Kidney epithelial cell (primary cell): Measurements from ENCODE around the gene PUDP. TPM values are rescaled to one million over a fixed set of nuclear protein-coding genes. Genes with fewer than 3 reads are reported as not detected.

ENCODE experiments used
- DNase-seq: peaks from one replicate; pipeline ENCODE4 v3.0.0-alpha.2; 2010; ENCODE audit warnings: low read depth
- H3K27me3 ChIP-seq: 2 replicates; pipeline ENCODE4 v1.6.0; 2011; ENCODE audit warnings: low read length; ENCODE audit not compliant: control insufficient read depth, insufficient read depth
- H3K36me3 ChIP-seq: 2 replicates; pipeline ENCODE4 v1.5.1; 2011; ENCODE audit warnings: low read length; ENCODE audit not compliant: control insufficient read depth, insufficient read depth
- H3K4me3 ChIP-seq: 2 replicates; pipeline ENCODE4 v1.5.1; 2011; ENCODE audit warnings: low read depth, mild to moderate bottlenecking, control low read depth, low read length
- CTCF ChIP-seq: IDR thresholded peaks from 2 replicates; pipeline ENCODE4 v1.5.1; 2011; ENCODE audit warnings: mild to moderate bottlenecking, moderate library complexity, low read length, control low read depth, inconsistent platforms; ENCODE audit not compliant: insufficient read depth, poor library complexity, severe bottlenecking
- total RNA-seq: library from RNA; depleted of rRNA; stranded (reverse); fragments of >200 nt; gene quantifications from 2 replicates; pipeline ENCODE4 v1.2.3, GENCODE V29; 2015

The PUDP gene
- total RNA-seq, 1 donor from 2014 or later, result 14.6 TPM

DNA sequence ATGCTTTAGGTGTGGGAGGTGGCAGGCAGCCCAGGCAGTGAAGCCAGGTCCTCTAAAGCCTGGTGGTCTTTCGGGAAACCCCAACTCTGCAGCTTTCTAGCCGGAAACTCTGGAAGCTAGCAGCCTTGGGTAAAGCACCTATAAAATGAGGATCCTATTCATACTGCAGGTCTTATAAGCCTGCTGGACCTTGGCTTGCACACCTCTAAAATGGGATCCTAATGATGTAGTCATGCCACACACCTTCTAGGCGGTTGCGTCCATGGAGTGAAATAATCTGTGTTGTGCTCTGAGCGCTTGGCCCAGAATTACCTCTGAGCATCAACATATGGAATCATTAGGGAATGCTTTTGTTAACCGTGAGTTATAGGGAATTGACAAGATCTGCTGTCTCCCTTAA is 36.4 kb downstream of the PUDP start:
- H3K27me3 ChIP-seq, result no peaks in the 10 kb centered on the region
- DNase-seq, result no peak
- no peak for TF ChIP-seq CTCF
- H3K36me3 ChIP-seq, result no peaks in the 10 kb centered on the region
- no peak overlapping the region for H3K4me3 ChIP-seq

DNA sequence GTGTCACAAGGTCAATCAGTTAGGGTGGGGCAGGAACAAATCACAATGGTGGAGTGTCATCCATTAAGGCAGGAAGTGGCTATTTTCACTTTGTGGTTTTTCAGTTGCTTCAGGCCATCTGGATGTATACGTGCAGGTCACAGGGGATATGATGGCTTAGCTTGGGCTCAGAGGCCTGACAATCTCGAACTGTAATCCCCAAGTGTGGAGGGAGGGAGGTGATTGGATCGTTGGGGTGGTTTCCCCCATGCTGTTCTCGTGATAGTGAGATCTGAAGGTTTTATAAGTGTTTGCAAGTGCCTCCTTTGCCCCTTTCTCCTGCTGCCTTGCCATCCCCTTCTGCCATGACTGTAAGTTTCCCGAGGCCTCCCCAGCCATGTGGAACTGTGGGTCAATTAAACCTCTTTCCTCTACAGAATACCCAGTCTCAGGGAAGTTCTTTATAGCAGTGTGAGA is 37.1 kb downstream of the PUDP start:
- Histone ChIP-seq H3K36me3 (no peaks in the 10 kb centered on the region), H3K4me3 (no peak overlapping the region), H3K27me3 (no peaks in the 10 kb centered on the region)
- no peak for DNase-seq
- TF ChIP-seq CTCF, result no peak

DNA sequence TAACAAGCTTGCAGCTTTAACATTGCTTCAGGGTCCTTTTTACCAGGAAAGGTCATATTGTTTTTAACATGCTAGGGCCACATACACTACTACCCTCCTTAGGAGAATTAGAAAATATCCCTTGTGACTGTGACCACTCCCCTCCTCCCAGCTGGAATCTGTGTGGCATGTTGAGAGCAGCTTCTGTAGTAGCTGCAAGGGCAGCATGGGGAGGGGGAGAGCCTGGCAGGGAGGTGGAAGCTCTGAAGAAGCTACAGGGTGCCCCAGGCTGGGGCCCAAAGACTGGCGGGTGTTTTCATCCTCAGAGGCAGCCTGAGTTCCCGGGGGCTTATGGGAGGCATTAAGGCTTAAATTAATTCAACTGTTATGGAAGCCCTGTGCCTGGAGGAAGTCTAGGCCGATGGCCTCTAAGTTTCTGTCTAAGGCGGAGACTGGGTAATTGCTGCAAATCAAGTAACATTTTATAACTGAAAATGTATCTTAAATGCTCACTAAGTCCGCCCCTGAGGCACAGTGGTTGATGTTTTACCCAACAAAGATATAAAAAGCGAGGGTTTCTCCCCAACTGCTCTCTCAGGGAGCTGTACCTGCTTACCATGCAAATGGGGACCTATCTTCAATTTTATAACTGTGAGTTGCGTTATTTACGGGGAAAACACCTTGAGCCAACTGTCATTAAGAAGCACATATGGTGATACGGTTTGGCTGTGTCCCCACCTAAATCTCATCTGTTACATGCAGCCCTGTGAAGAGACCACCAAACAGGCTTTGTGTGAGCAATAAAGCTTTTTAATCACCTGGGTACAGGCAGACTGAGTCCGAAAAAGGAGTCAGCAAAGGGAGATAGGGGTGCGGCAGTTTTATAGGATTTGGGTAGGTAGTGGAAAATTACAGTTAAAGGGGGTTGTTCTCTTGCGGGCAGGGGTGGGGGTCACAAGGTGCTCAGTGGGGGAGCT is 37.8 kb downstream of the PUDP start:
- no peaks in the 10 kb centered on the region for H3K27me3 ChIP-seq
- no peak for TF ChIP-seq CTCF
- no peak for DNase-seq
- no peaks in the 10 kb centered on the region for H3K36me3 ChIP-seq
- H3K4me3 ChIP-seq, result no peak overlapping the region

- Histone ChIP-seq H3K27me3 (no peaks in the 10 kb centered on the region), H3K36me3 (no peaks in the 10 kb centered on the region), H3K4me3 (no peak overlapping the region)
- no peak for DNase-seq
- no peak for TF ChIP-seq CTCF
Observed at GRCh38 chrX:7109049-7109531, 38.9 kb downstream of the PUDP start.

DNA sequence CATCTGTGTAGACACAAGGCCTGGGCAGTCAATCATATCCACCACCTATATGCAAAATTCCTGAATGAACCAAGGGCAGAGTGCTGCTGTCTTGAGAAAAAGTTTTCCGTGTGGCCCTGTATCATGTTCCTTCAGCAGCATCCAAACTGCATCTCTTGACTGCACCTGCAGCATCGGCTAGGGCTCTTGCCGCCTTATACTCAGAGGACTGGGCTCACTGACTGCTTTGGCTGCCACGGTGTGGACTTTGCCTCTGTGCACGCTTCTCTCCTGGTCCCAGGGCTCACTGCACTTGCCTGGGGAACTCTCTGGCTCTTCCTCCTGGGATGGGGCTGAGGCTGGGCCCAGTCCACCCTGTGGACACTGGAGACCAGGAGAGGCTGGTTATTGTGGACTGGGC is 39.9 kb downstream of the PUDP start:
- no peak for TF ChIP-seq CTCF
- no peaks in the 10 kb centered on the region for H3K36me3 ChIP-seq
- H3K4me3 ChIP-seq, result no peak overlapping the region
- no peaks in the 10 kb centered on the region for H3K27me3 ChIP-seq
- DNase-seq, result no peak
